ENCODE results near the gene RGS6.
A peak's percentile ranks its signal among the peaks of the same experiment; 100 is the strongest.
"Not testable (repeated sequence)": the region's sequence is repeated elsewhere in the genome, so short reads cannot be mapped to it uniquely, and the experiment has no call there.

Gene RGS6

GRCh38 chr14:71932229-71932981 is at the start of gene RGS6:
RGS6 (plus strand) TSS chr14:71932429.
- H3K9me3 ChIP-seq (ENCODE audit: control insufficient read depth, insufficient read depth, low read length), result no peaks in the 10 kb centered on the region
- peak within 1 kb of the TSS; percentile 42 for H3K9ac ChIP-seq (ENCODE audit: low read depth, low read length)
- no peaks in the 10 kb centered on the region for H3K36me3 ChIP-seq (ENCODE audit: control insufficient read depth, insufficient read depth, low read length)
- no peaks in the 10 kb centered on the region for H3K4me1 ChIP-seq (ENCODE audit: control insufficient read depth, insufficient read depth, low read length)
- H3K27me3 ChIP-seq (ENCODE audit: control insufficient read depth, insufficient read depth, low read length), result peaks cover 47% of the 10 kb centered on the region
- H3K4me3 ChIP-seq (ENCODE audit: low read depth, low read length), result peak within 1 kb of the TSS; percentile 66

- Histone ChIP-seq H3K36me3 (ENCODE audit: control insufficient read depth, insufficient read depth, low read length) (no peaks in the 10 kb centered on the region), H3K27me3 (ENCODE audit: control insufficient read depth, insufficient read depth, low read length) (no peaks in the 10 kb centered on the region), H3K9me3 (ENCODE audit: control insufficient read depth, insufficient read depth, low read length) (peaks cover 3% of the 10 kb centered on the region), H3K4me1 (ENCODE audit: control insufficient read depth, insufficient read depth, low read length) (no peaks in the 10 kb centered on the region), H3K4me3 (ENCODE audit: low read depth, low read length) (no peak overlapping the region), H3K9ac (ENCODE audit: low read depth, low read length) (no peak overlapping the region)
Observed at GRCh38 chr14:71883094-71883493, 49.1 kb upstream of the RGS6 start.

- Histone ChIP-seq H3K9me3 (ENCODE audit: control insufficient read depth, insufficient read depth, low read length) (no peaks in the 10 kb centered on the region), H3K27me3 (ENCODE audit: control insufficient read depth, insufficient read depth, low read length) (no peaks in the 10 kb centered on the region), H3K4me3 (ENCODE audit: low read depth, low read length) (no peak overlapping the region), H3K36me3 (ENCODE audit: control insufficient read depth, insufficient read depth, low read length) (no peaks in the 10 kb centered on the region), H3K4me1 (ENCODE audit: control insufficient read depth, insufficient read depth, low read length) (no peaks in the 10 kb centered on the region), H3K9ac (ENCODE audit: low read depth, low read length) (no peak overlapping the region)
Observed at GRCh38 chr14:71885301-71885700, 46.9 kb upstream of the RGS6 start.

GRCh38 chr14:71887802-71888201 is 44.4 kb upstream of the RGS6 start:
- peaks cover 14% of the 10 kb centered on the region for H3K4me1 ChIP-seq (ENCODE audit: control insufficient read depth, insufficient read depth, low read length)
- not testable (repeated sequence) for H3K4me3 ChIP-seq (ENCODE audit: low read depth, low read length); H3K36me3 ChIP-seq (ENCODE audit: control insufficient read depth, insufficient read depth, low read length); H3K27me3 ChIP-seq (ENCODE audit: control insufficient read depth, insufficient read depth, low read length); H3K9ac ChIP-seq (ENCODE audit: low read depth, low read length); H3K9me3 ChIP-seq (ENCODE audit: control insufficient read depth, insufficient read depth, low read length)

- peaks cover 17% of the 10 kb centered on the region for H3K4me1 ChIP-seq (ENCODE audit: control insufficient read depth, insufficient read depth, low read length)
- H3K9me3 ChIP-seq (ENCODE audit: control insufficient read depth, insufficient read depth, low read length), result no peaks in the 10 kb centered on the region
- H3K4me3 ChIP-seq (ENCODE audit: low read depth, low read length), result no peak overlapping the region
- no peak overlapping the region for H3K9ac ChIP-seq (ENCODE audit: low read depth, low read length)
- H3K36me3 ChIP-seq (ENCODE audit: control insufficient read depth, insufficient read depth, low read length), result no peaks in the 10 kb centered on the region
- no peaks in the 10 kb centered on the region for H3K27me3 ChIP-seq (ENCODE audit: control insufficient read depth, insufficient read depth, low read length)
Observed at GRCh38 chr14:71890541-71890940, 41.7 kb upstream of the RGS6 start.

- H3K27me3 ChIP-seq (ENCODE audit: control insufficient read depth, insufficient read depth, low read length), result no peaks in the 10 kb centered on the region
- H3K36me3 ChIP-seq (ENCODE audit: control insufficient read depth, insufficient read depth, low read length), result no peaks in the 10 kb centered on the region
- H3K4me1 ChIP-seq (ENCODE audit: control insufficient read depth, insufficient read depth, low read length), result peaks cover 17% of the 10 kb centered on the region
- H3K9me3 ChIP-seq (ENCODE audit: control insufficient read depth, insufficient read depth, low read length), result no peaks in the 10 kb centered on the region
- H3K9ac ChIP-seq (ENCODE audit: low read depth, low read length), result no peak overlapping the region
- no peak overlapping the region for H3K4me3 ChIP-seq (ENCODE audit: low read depth, low read length)
Observed at GRCh38 chr14:71891185-71891584, 41.0 kb upstream of the RGS6 start.

GRCh38 chr14:71891970-71892369 is 40.3 kb upstream of the RGS6 start:
- no peaks in the 10 kb centered on the region for H3K27me3 ChIP-seq (ENCODE audit: control insufficient read depth, insufficient read depth, low read length)
- H3K9ac ChIP-seq (ENCODE audit: low read depth, low read length), result no peak overlapping the region
- H3K4me1 ChIP-seq (ENCODE audit: control insufficient read depth, insufficient read depth, low read length), result peaks cover 17% of the 10 kb centered on the region
- H3K9me3 ChIP-seq (ENCODE audit: control insufficient read depth, insufficient read depth, low read length), result no peaks in the 10 kb centered on the region
- no peaks in the 10 kb centered on the region for H3K36me3 ChIP-seq (ENCODE audit: control insufficient read depth, insufficient read depth, low read length)
- H3K4me3 ChIP-seq (ENCODE audit: low read depth, low read length), result no peak overlapping the region

GRCh38 chr14:71905031-71905430 is 27.2 kb upstream of the RGS6 start:
- H3K27me3 ChIP-seq (ENCODE audit: control insufficient read depth, insufficient read depth, low read length), result no peaks in the 10 kb centered on the region
- H3K9me3 ChIP-seq (ENCODE audit: control insufficient read depth, insufficient read depth, low read length), result no peaks in the 10 kb centered on the region
- no peak overlapping the region for H3K4me3 ChIP-seq (ENCODE audit: low read depth, low read length)
- no peaks in the 10 kb centered on the region for H3K36me3 ChIP-seq (ENCODE audit: control insufficient read depth, insufficient read depth, low read length)
- H3K4me1 ChIP-seq (ENCODE audit: control insufficient read depth, insufficient read depth, low read length), result no peaks in the 10 kb centered on the region
- no peak overlapping the region for H3K9ac ChIP-seq (ENCODE audit: low read depth, low read length)

GRCh38 chr14:71905860-71906259 is 26.4 kb upstream of the RGS6 start:
- Histone ChIP-seq H3K4me3 (ENCODE audit: low read depth, low read length) (no peak overlapping the region), H3K4me1 (ENCODE audit: control insufficient read depth, insufficient read depth, low read length) (peaks cover 5% of the 10 kb centered on the region), H3K36me3 (ENCODE audit: control insufficient read depth, insufficient read depth, low read length) (no peaks in the 10 kb centered on the region), H3K9ac (ENCODE audit: low read depth, low read length) (no peak overlapping the region), H3K9me3 (ENCODE audit: control insufficient read depth, insufficient read depth, low read length) (no peaks in the 10 kb centered on the region), H3K27me3 (ENCODE audit: control insufficient read depth, insufficient read depth, low read length) (no peaks in the 10 kb centered on the region)

GRCh38 chr14:71907793-71908515 is 24.3 kb upstream of the RGS6 start:
- Histone ChIP-seq H3K4me3 (ENCODE audit: low read depth, low read length) (no peak overlapping the region), H3K27me3 (ENCODE audit: control insufficient read depth, insufficient read depth, low read length) (no peaks in the 10 kb centered on the region), H3K36me3 (ENCODE audit: control insufficient read depth, insufficient read depth, low read length) (no peaks in the 10 kb centered on the region), H3K9ac (ENCODE audit: low read depth, low read length) (no peak overlapping the region), H3K4me1 (ENCODE audit: control insufficient read depth, insufficient read depth, low read length) (peaks cover 7% of the 10 kb centered on the region), H3K9me3 (ENCODE audit: control insufficient read depth, insufficient read depth, low read length) (no peaks in the 10 kb centered on the region)

- H3K27me3 ChIP-seq (ENCODE audit: control insufficient read depth, insufficient read depth, low read length), result peaks cover 2% of the 10 kb centered on the region
- no peak overlapping the region for H3K4me3 ChIP-seq (ENCODE audit: low read depth, low read length)
Observed at GRCh38 chr14:71911669-71912068, 20.6 kb upstream of the RGS6 start.

GRCh38 chr14:71913342-71913741 is 18.9 kb upstream of the RGS6 start:
- peaks cover 8% of the 10 kb centered on the region for H3K4me1 ChIP-seq (ENCODE audit: control insufficient read depth, insufficient read depth, low read length)
- H3K36me3 ChIP-seq (ENCODE audit: control insufficient read depth, insufficient read depth, low read length), result no peaks in the 10 kb centered on the region
- no peak overlapping the region for H3K9ac ChIP-seq (ENCODE audit: low read depth, low read length)
- peaks cover 2% of the 10 kb centered on the region for H3K27me3 ChIP-seq (ENCODE audit: control insufficient read depth, insufficient read depth, low read length)
- no peaks in the 10 kb centered on the region for H3K9me3 ChIP-seq (ENCODE audit: control insufficient read depth, insufficient read depth, low read length)
- no peak overlapping the region for H3K4me3 ChIP-seq (ENCODE audit: low read depth, low read length)

More at GRCh38 chr14:71911669-71912068, 20.6 kb upstream of the RGS6 start:
- Histone ChIP-seq H3K9me3 (ENCODE audit: control insufficient read depth, insufficient read depth, low read length) (no peaks in the 10 kb centered on the region), H3K36me3 (ENCODE audit: control insufficient read depth, insufficient read depth, low read length) (no peaks in the 10 kb centered on the region), H3K4me1 (ENCODE audit: control insufficient read depth, insufficient read depth, low read length) (peaks cover 7% of the 10 kb centered on the region), H3K9ac (ENCODE audit: low read depth, low read length) (no peak overlapping the region)
